GM23338 (cell line): Measurements from ENCODE around the gene PIEZO2.

ENCODE experiments used
- CREB1 ChIP-seq: fragments of 250-450 bp; sonication (Bioruptor Pico); IDR thresholded peaks from 2 replicates; pipeline ENCODE4 v1.5.0; 2020; ENCODE audit warnings: low read depth, mild to moderate bottlenecking, moderate library complexity
- CTCF ChIP-seq, 2 experiments: fragments of 200-600 bp in 1 of 2; sonication (generic) in 1 of 2; conservative IDR thresholded peaks; 2 replicates each; pipeline versions ENCODE4 v1.5.1 to v1.6.1; 2016 to 2017; ENCODE audit warnings: antibody characterized with exemption in 2 of 2, low read depth in 2 of 2, mild to moderate bottlenecking in 2 of 2, moderate library complexity in 1 of 2
- POLR2AphosphoS5 ChIP-seq: IDR thresholded peaks from 2 replicates; pipeline ENCODE4 v1.6.1; 2016; ENCODE audit warnings: antibody characterized with exemption, low read depth

- TF ChIP-seq CTCF (conservative IDR thresholded peaks at IDR 0.05; ENCODE audit: low read depth in 2 of 2) = no peak
- TF ChIP-seq CREB1 (CRISPR knock-in tag) = no peak
- no peak for TF ChIP-seq POLR2AphosphoS5
Measured at GRCh38 chr18:10702206-10702605, 447.2 kb downstream of the PIEZO2 start.
